PC-3 (cell line): ENCODE data around the gene MAEA. TPM values are rescaled to one million over a fixed set of nuclear protein-coding genes. Genes with fewer than 3 reads are reported as not detected.

ENCODE experiments used
- ATAC-seq: fragments of 200-7000 bp; cut with Tn5 transposase; 2 replicates; pipeline ENCODE4 v1.9.1; 2020; ENCODE audit warnings: mild to moderate bottlenecking, moderate library complexity
- BruUV-seq: library from RNA; stranded (reverse); fragments of 400-500 nt; replicated peaks from 2 replicates; lab custom pipeline; 2021; lab: Mats Ljungman, UMichigan
- CTCF ChIA-PET: fragments of 300-600 bp; sonication (Branson Sonifier 250); formaldehyde crosslinking; loops from one replicate; lab custom pipeline; 2022; ENCODE audit warnings: antibody characterized with exemption; lab: Charles Lee
- POLR2A ChIA-PET: fragments of 300-600 bp; sonication (Branson Sonifier 250); formaldehyde crosslinking; loops from one replicate; lab custom pipeline; 2022; ENCODE audit warnings: antibody characterized with exemption; ENCODE audit not compliant: unreplicated experiment; lab: Charles Lee
- DNase-seq: peaks from one replicate; pipeline ENCODE4 v3.0.0-alpha.2; 2015
- H2AFZ ChIP-seq: fragments of 300-600 bp; sonication (generic); 2 replicates; pipeline ENCODE4 v1.6.0; 2016; ENCODE audit warnings: antibody characterized with exemption, low read length
- H3F3A ChIP-seq: fragments of 300-600 bp; sonication (generic); one replicate; pipeline ENCODE4 v1.6.0; 2017; ENCODE audit warnings: antibody characterized with exemption, low read length, control low read depth, mild to moderate bottlenecking; ENCODE audit not compliant: unreplicated experiment
- H3K27ac ChIP-seq: fragments of 300-600 bp; sonication (generic); 2 replicates; pipeline ENCODE4 v1.5.1; 2016; ENCODE audit warnings: mild to moderate bottlenecking, low read length
- H3K27me3 ChIP-seq: fragments of 300-600 bp; sonication (generic); 2 replicates; pipeline ENCODE4 v1.6.1; 2016; ENCODE audit warnings: low read length, mixed read lengths
- H3K36me3 ChIP-seq: fragments of 300-600 bp; sonication (generic); 2 replicates; pipeline ENCODE4 v1.6.1; 2016; ENCODE audit warnings: low read depth, mixed run types, low read length, mixed read lengths
- H3K4me1 ChIP-seq: fragments of 300-600 bp; sonication (generic); 2 replicates; pipeline ENCODE4 v1.5.1; 2016; ENCODE audit warnings: low read length; ENCODE audit not compliant: insufficient read depth
- H3K4me2 ChIP-seq: fragments of 300-600 bp; sonication (generic); 2 replicates; pipeline ENCODE4 v1.6.0; 2016; ENCODE audit warnings: low read length
- H3K4me3 ChIP-seq: fragments of 300-600 bp; sonication (generic); 2 replicates; pipeline ENCODE4 v1.5.1; 2016; ENCODE audit warnings: mild to moderate bottlenecking, low read length, mixed read lengths
- H3K79me2 ChIP-seq: fragments of 300-600 bp; sonication (generic); 2 replicates; pipeline ENCODE4 v1.6.1; 2017; ENCODE audit warnings: low read length, mixed read lengths
- H3K9ac ChIP-seq: fragments of 300-600 bp; sonication (generic); 2 replicates; pipeline ENCODE4 v1.6.0; 2016; ENCODE audit warnings: mild to moderate bottlenecking, low read length
- H3K9me2 ChIP-seq: fragments of 300-600 bp; sonication (generic); replicated peaks from 2 replicates; pipeline ENCODE4 v1.6.1; 2016; ENCODE audit warnings: mixed run types, low read length, mixed read lengths
- H3K9me3 ChIP-seq: fragments of 300-600 bp; sonication (generic); 2 replicates; pipeline ENCODE4 v1.6.1; 2016; ENCODE audit warnings: low read length, mixed read lengths
- H4K20me1 ChIP-seq: fragments of 300-600 bp; sonication (generic); 2 replicates; pipeline ENCODE4 v1.6.1; 2016; ENCODE audit warnings: low read length, mixed read lengths
- CTCF ChIP-seq: fragments of 300-600 bp; sonication (generic); conservative IDR thresholded peaks from 2 replicates; pipeline ENCODE4 v1.5.1; 2017; ENCODE audit warnings: antibody characterized with exemption, low read depth, mild to moderate bottlenecking, low read length
- EZH2 ChIP-seq: fragments of 300-600 bp; sonication (generic); IDR thresholded peaks from one replicate; pipeline ENCODE4 v1.6.1; 2017; ENCODE audit warnings: antibody characterized with exemption, mild to moderate bottlenecking, low read length; ENCODE audit not compliant: unreplicated experiment
- EZH2phosphoT487 ChIP-seq: fragments of 300-600 bp; sonication (generic); IDR thresholded peaks from 2 replicates; pipeline ENCODE4 v1.6.1; 2018; ENCODE audit warnings: mild to moderate bottlenecking, antibody characterized with exemption, low read length, borderline replicate concordance
- intact Hi-C: fragments of 100-400 bp; cut with micrococcal nuclease; formaldehyde crosslinking; loops from 2 replicates; pipeline ENCODE4 v1.9.0; 2023
- total RNA-seq: library from RNA; depleted of rRNA; stranded (reverse); fragments of >200 nt; gene quantifications from 2 replicates; pipeline ENCODE4 v1.2.3, GENCODE V29; 2014

MAEA gene
- total RNA-seq, 1 experiment from 2014 or later: 48.1 TPM

GRCh38 chr4:1353186-1354055, 63.7 kb downstream of the MAEA start:
- ATAC-seq: no peak
- TF ChIP-seq EZH2phosphoT487 (no peak), EZH2 (no peak), CTCF (no peak)
- H3K4me2 ChIP-seq: no peak overlapping the region
- H3K9me2 ChIP-seq: no peaks in the 10 kb centered on the region
- no peak overlapping the region for H3K4me3 ChIP-seq
- peaks cover 11% of the 10 kb centered on the region for H3K4me1 ChIP-seq
- H4K20me1 ChIP-seq: no peaks in the 10 kb centered on the region
- H3F3A ChIP-seq: no peaks in the 10 kb centered on the region
- H3K9ac ChIP-seq: no peak overlapping the region
- H2AFZ ChIP-seq: no peak overlapping the region
- no peak for DNase-seq
- ChIA-PET CTCF (no interaction called here), POLR2A (no interaction called here)
- H3K27ac ChIP-seq: no peak overlapping the region
- intact Hi-C loops: no loop called here
- no TSS peak for BruUV-seq
- H3K79me2 ChIP-seq: peaks cover 14% of the 10 kb centered on the region
- H3K36me3 ChIP-seq: no peaks in the 10 kb centered on the region
- H3K9me3 ChIP-seq: no peaks in the 10 kb centered on the region
- no peaks in the 10 kb centered on the region for H3K27me3 ChIP-seq

DNA sequence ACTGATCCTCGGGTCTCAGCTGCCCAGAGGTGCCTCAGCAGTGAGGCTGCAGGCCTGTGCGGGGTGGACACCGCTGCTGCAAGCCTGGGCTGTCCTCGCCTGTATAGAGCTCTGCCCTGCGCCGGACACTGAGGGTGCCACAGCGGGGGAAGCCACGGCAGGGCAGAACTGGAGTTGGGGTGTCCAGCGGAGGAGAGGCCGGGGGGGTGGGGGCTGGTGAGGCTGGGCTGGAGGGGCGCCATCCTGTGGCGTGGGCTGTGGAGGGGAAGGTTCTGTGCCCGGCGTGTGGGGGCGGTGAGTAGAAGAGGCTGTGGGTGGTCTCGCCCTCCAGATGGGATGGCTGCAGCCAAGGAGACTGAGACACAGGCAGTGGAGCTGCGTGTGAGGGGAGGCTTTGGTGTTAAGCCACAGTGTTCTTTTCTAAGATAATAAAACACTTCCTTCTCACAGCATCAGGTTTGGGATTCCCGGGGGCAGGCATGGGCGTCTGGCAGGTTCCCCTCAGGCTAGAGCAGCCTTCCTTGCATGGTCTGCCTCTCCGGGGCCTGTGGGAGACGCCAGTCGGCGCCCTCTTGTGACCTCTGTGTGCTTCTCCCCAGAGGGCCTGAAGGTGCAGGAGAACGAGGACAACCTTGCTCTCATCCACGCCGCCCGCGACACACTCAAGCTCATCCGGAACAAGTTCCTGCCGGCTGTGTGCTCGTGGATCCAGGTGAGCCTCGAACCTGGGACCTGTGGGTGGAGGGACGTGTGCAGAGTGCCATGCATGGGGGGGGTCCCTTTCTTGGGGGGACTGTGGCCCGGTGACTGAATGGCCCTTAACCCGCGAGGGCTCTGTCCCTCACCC, 64.7 kb downstream of the MAEA start:
- H4K20me1 ChIP-seq: no peaks in the 10 kb centered on the region
- no peak overlapping the region for H2AFZ ChIP-seq
- no peak overlapping the region for H3K4me2 ChIP-seq
- H3K27ac ChIP-seq: no peak overlapping the region
- BruUV-seq: no TSS peak
- H3K4me1 ChIP-seq: 0 out of 2 replicates have a peak, but pooled peaks cover 2% of the 10 kb centered on the region
- no peak for ATAC-seq
- no peaks in the 10 kb centered on the region for H3K9me2 ChIP-seq
- CTCF ChIA-PET: no interaction called here
- peaks cover 5% of the 10 kb centered on the region; the same call in 1 of the 2 replicates for H3K79me2 ChIP-seq
- no peaks in the 10 kb centered on the region for H3K36me3 ChIP-seq
- H3K9ac ChIP-seq: no peak overlapping the region
- H3K4me3 ChIP-seq: no peak overlapping the region
- H3K27me3 ChIP-seq: no peaks in the 10 kb centered on the region
- no peak for DNase-seq
- H3F3A ChIP-seq: no peaks in the 10 kb centered on the region
- no peaks in the 10 kb centered on the region for H3K9me3 ChIP-seq
- POLR2A ChIA-PET: no interaction called here
- intact Hi-C loops: no loop called here
- TF ChIP-seq EZH2 (no peak), EZH2phosphoT487 (no peak), CTCF (no peak)
